NCI-H446 treated with DMSO at 0.1 percent for 48 hours (cell line): ENCODE measurements around the gene ASMTL.
"Not testable (repeated sequence)": the region's sequence is repeated elsewhere in the genome, so short reads cannot be mapped to it uniquely, and the experiment has no call there.

ENCODE experiments used
- DNase-seq: peaks from one replicate; lab custom pipeline; 2025; lab: John Stamatoyannopoulos, UW

Gene ASMTL

GRCh38 chrX:1453951-1454785 lies 1.5 kb upstream of the ASMTL start:
- no peak for DNase-seq

GRCh38 chrX:1453395-1453783 lies 680 bp upstream of the ASMTL start:
- no peak for DNase-seq

GRCh38 chrX:1451661-1452515 lies 821 bp downstream of the ASMTL start:
- no peak for DNase-seq

- DNase-seq = no peak
Observed at GRCh38 chrX:1451251-1451660, 1.5 kb downstream of the ASMTL start.

GRCh38 chrX:1450361-1451161 lies 2.1 kb downstream of the ASMTL start:
- no peak for DNase-seq

- no peak for DNase-seq
Observed at GRCh38 chrX:1449823-1450149, 2.9 kb downstream of the ASMTL start.

GRCh38 chrX:1449036-1449822 lies 3.5 kb downstream of the ASMTL start:
- DNase-seq = no peak

GRCh38 chrX:1448573-1449001 lies 4.1 kb downstream of the ASMTL start:
- DNase-seq = not testable (repeated sequence)

- not testable (repeated sequence) for DNase-seq
Observed at GRCh38 chrX:1447969-1448572, 4.6 kb downstream of the ASMTL start.

GRCh38 chrX:1446984-1447968 lies 5.4 kb downstream of the ASMTL start:
- not testable (repeated sequence) for DNase-seq

- DNase-seq = no peak
Observed at GRCh38 chrX:1444561-1445500, 7.9 kb downstream of the ASMTL start.

- DNase-seq = no peak
Observed at GRCh38 chrX:1443496-1444075, 9.1 kb downstream of the ASMTL start.

- no peak for DNase-seq
Observed at GRCh38 chrX:1442724-1443367, 9.9 kb downstream of the ASMTL start.

- DNase-seq = no peak
Observed at GRCh38 chrX:1442016-1442665, 10.6 kb downstream of the ASMTL start.

- no peak for DNase-seq
Observed at GRCh38 chrX:1440506-1440905, 12.2 kb downstream of the ASMTL start.

GRCh38 chrX:1435241-1435895 lies 17.3 kb downstream of the ASMTL start:
- no peak for DNase-seq

GRCh38 chrX:1434871-1435240 lies 17.9 kb downstream of the ASMTL start:
- DNase-seq = no peak
